H1 (cell line): ENCODE results near the gene UTP20. TPM values are rescaled to one million over a fixed set of nuclear protein-coding genes. Genes with fewer than 3 reads are reported as not detected.

Experiments
- ATF3 ChIP-seq: IDR thresholded peaks from 2 replicates; pipeline ENCODE4 v1.6.1; 2011; ENCODE audit warnings: low read depth, mild to moderate bottlenecking, low read length; ENCODE audit not compliant: insufficient read depth
- CHD1 ChIP-seq: IDR thresholded peaks from 2 replicates; pipeline ENCODE4 v1.6.1; 2012; ENCODE audit warnings: low read depth, low read length, improper control_type of control experiment
- CHD7 ChIP-seq: fragments of 300-600 bp; sonication (generic); IDR thresholded peaks from 2 replicates; pipeline ENCODE4 v1.7.1; 2012; ENCODE audit warnings: low read length, moderate library complexity, mild to moderate bottlenecking, inconsistent platforms; ENCODE audit not compliant: insufficient replicate concordance
- GABPA ChIP-seq: IDR thresholded peaks from 2 replicates; pipeline ENCODE4 v1.6.1; 2011; ENCODE audit warnings: mild to moderate bottlenecking, low read length, moderate library complexity, borderline replicate concordance; ENCODE audit not compliant: insufficient read depth
- NANOG ChIP-seq: IDR thresholded peaks from 2 replicates; pipeline ENCODE4 v1.6.1; 2011; ENCODE audit warnings: low read length, low read depth, mild to moderate bottlenecking, inconsistent platforms; ENCODE audit not compliant: insufficient read depth, poor library complexity, severe bottlenecking
- RBBP5 ChIP-seq: IDR thresholded peaks from 2 replicates; pipeline ENCODE4 v1.7.1; 2012; ENCODE audit warnings: low read depth, mild to moderate bottlenecking, inconsistent platforms, low read length, moderate library complexity, borderline replicate concordance
- RFX5 ChIP-seq: IDR thresholded peaks from 2 replicates; pipeline ENCODE4 v1.6.1; 2011; ENCODE audit warnings: low read depth, low read length, improper control_type of control experiment, borderline replicate concordance
- SP1 ChIP-seq: IDR thresholded peaks from 2 replicates; pipeline ENCODE4 v1.6.1; 2011; ENCODE audit warnings: low read depth, low read length
- TCF12 ChIP-seq: IDR thresholded peaks from 2 replicates; pipeline ENCODE4 v1.6.1; 2011; ENCODE audit warnings: low read depth, mild to moderate bottlenecking, low read length
- polyA plus RNA-seq, 7 experiments: library from polyadenylated mRNA; depleted of rRNA in 3 of 7; stranded (reverse) in 5 of 7; unstranded in 2 of 7; fragments of >200 nt in 5 of 7; fragments of 200-250 nt in 2 of 7; gene quantifications; 1 replicate in 5 of 7; 2 replicates in 1 of 7; 4 replicates in 1 of 7; pipeline versions ENCODE4 v1.2.1 to v1.2.3, GENCODE V29; 2011 to 2013; ENCODE audit warnings: missing spikeins in 2 of 7, mixed read lengths in 2 of 7
- total RNA-seq: library from RNA; stranded (reverse); fragmentation: NEBNext Ultra II Directional; extraction: Animal tissue kit (Norgen Biotek cat#: 25700); gene quantifications from 2 replicates; pipeline ENCODE4 v1.2.1, GENCODE V29; 2021

UTP20 gene
- total and polyA plus RNA-seq, 2 of the 8 experiments (the other 6 are each of a cell fraction or from before 2014, with no cell fraction given): 8.5 to 48.4 TPM

- TF ChIP-seq CHD7: no peak
- TF ChIP-seq SP1: no peak
- TF ChIP-seq GABPA: no peak
- no peak for TF ChIP-seq ATF3
- no peak for TF ChIP-seq RFX5
- TF ChIP-seq CHD1: no peak
- no peak for TF ChIP-seq TCF12
- TF ChIP-seq RBBP5: no peak
- TF ChIP-seq NANOG: no peak
Observed at GRCh38 chr12:101356794-101357193, 76.9 kb downstream of the UTP20 start (continued).
